Peyer's patch (tissue), 4 donors: ENCODE measurements around the gene ZNRF4. TPM values are rescaled to one million over a fixed set of nuclear protein-coding genes. Genes with fewer than 3 reads are reported as not detected.

Experiments used
- DNase-seq, 3 donors: peaks; one replicate each; pipeline ENCODE4 v3.0.0-alpha.2; 2017 to 2019
- H3K27ac ChIP-seq, 4 donors: fragments of 200-600 bp; sonication (generic); one replicate each; pipeline ENCODE4 v1.5.1; 2016 to 2019
- H3K27me3 ChIP-seq, 2 donors: fragments of 200-600 bp; sonication (generic); one replicate each; pipeline ENCODE4 v1.5.1; 2019
- H3K36me3 ChIP-seq, 3 donors: fragments of 200-600 bp; sonication (generic); one replicate each; pipeline ENCODE4 v1.5.1; 2016 to 2019
- H3K4me1 ChIP-seq, 4 donors: fragments of 200-600 bp; sonication (generic); one replicate each; pipeline ENCODE4 v1.5.1; 2016 to 2019
- H3K4me3 ChIP-seq, 4 donors: fragments of 200-600 bp; sonication (generic); 1 replicate in 3 of 4; 2 replicates in 1 of 4; pipeline ENCODE4 v1.5.1; 2016 to 2019; ENCODE audit warnings: mild to moderate bottlenecking in 1 of 4
- H3K9me3 ChIP-seq, 4 donors: fragments of 200-600 bp; sonication (generic); one replicate each; pipeline ENCODE4 v1.5.1; 2016 to 2019; ENCODE audit warnings: mild to moderate bottlenecking in 1 of 4
- CTCF ChIP-seq, 6 experiments: fragments of 450-650 bp in 4 of 6; fragments of 200-600 bp in 2 of 6; sonication (generic) in 1 of 6; IDR thresholded peaks; one replicate each; pipeline ENCODE4 v1.5.1; 2017 to 2019; ENCODE audit warnings: antibody characterized with exemption in 6 of 6, mild to moderate bottlenecking in 3 of 6, moderate library complexity in 1 of 6
- POLR2A ChIP-seq, 2 donors: fragments of 450-650 bp; IDR thresholded peaks; one replicate each; pipeline ENCODE4 v1.5.1; 2017; ENCODE audit warnings: antibody characterized with exemption in 2 of 2, mild to moderate bottlenecking in 2 of 2, moderate library complexity in 2 of 2
- total RNA-seq, 4 donors: library from RNA; depleted of rRNA; stranded (reverse); fragments of >200 nt; gene quantifications; one replicate each; pipeline ENCODE4 v1.1.0, GENCODE V29; 2016

ZNRF4 gene
- total RNA-seq, 4 donors from 2014 or later = not detected

GRCh38 chr19:5447700-5448311, 7.4 kb upstream of the ZNRF4 start:
- TF ChIP-seq POLR2A (IDR thresholded peaks at IDR 0.05) = no peak
- Histone ChIP-seq H3K9me3 (peaks cover 0 to 3% (median 0%) of the 10 kb centered on the region in 4 donors), H3K4me1 (no peaks in the 10 kb centered on the region), H3K36me3 (no peaks in the 10 kb centered on the region), H3K27me3 (no peaks in the 10 kb centered on the region), H3K27ac (no peak overlapping the region), H3K4me3 (no peak overlapping the region)
- no peak for DNase-seq

DNA sequence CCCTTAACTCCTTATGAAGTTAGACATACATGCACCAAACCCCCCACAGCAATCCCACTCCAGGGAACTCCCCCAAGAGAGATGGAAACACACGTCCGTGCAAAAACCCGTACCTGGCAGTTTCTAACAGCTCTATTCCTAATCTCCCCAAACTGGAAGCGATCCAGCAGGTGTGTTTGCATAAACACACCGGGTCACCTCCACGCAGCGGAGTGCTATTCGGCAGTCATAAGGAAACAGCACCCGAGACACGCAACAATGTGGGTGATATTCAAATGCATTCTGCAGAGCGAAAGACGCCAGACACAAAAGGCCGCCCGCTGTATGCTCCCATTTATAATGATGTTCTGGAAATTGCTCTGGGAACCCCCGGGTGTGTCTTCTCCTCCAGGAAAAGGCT, 6.8 kb upstream of the ZNRF4 start:
- Histone ChIP-seq H3K27ac (no peak overlapping the region), H3K27me3 (no peaks in the 10 kb centered on the region), H3K4me1 (no peaks in the 10 kb centered on the region), H3K9me3 (peaks cover 0 to 5% (median 0%) of the 10 kb centered on the region in 4 donors), H3K36me3 (no peaks in the 10 kb centered on the region), H3K4me3 (no peak overlapping the region)
- no peak for TF ChIP-seq POLR2A (IDR thresholded peaks at IDR 0.05)
- no peak for TF ChIP-seq CTCF (IDR thresholded peaks at IDR 0.05)
- no peak for DNase-seq

- Histone ChIP-seq H3K27ac (no peak overlapping the region), H3K4me1 (no peaks in the 10 kb centered on the region), H3K4me3 (no peak overlapping the region), H3K27me3 (no peaks in the 10 kb centered on the region), H3K36me3 (no peaks in the 10 kb centered on the region), H3K9me3 (peaks cover 0 to 11% (median 0%) of the 10 kb centered on the region in 4 donors)
- no peak for DNase-seq
- TF ChIP-seq POLR2A (IDR thresholded peaks at IDR 0.05) (no peak), CTCF (IDR thresholded peaks at IDR 0.05) (no peak)
Observed at GRCh38 chr19:5450482-5451126, 4.6 kb upstream of the ZNRF4 start.

DNA sequence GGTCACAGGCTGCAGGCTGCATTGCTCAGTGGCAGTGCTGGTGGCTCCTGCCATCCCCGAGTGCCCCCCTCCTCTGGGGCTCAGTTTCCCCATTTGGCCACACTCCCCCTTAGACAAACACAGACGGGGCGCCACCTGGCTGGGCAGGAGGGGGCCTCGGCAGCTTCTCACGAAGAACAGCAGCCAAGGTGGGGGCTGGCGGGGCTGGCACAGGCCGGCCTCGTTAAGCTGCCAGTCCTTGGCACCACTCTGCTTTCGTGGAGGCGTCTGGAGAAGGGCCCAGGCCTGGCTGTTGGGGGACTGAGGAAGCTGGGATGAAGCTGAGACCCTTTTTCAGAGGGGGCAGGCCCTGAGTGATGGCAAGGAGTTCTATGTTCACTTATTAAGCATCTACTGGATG, 3.7 kb upstream of the ZNRF4 start:
- Histone ChIP-seq H3K27ac (no peak overlapping the region), H3K36me3 (no peaks in the 10 kb centered on the region), H3K27me3 (no peaks in the 10 kb centered on the region), H3K4me3 (no peak overlapping the region), H3K9me3 (peaks cover 0 to 11% (median 0%) of the 10 kb centered on the region in 4 donors), H3K4me1 (no peaks in the 10 kb centered on the region)
- TF ChIP-seq CTCF (IDR thresholded peaks at IDR 0.05) (no peak), POLR2A (IDR thresholded peaks at IDR 0.05) (no peak)
- no peak for DNase-seq

- DNase-seq = no peak
- no peaks in the 10 kb centered on the region for H3K27me3 ChIP-seq
Observed at GRCh38 chr19:5452594-5453565, 2.3 kb upstream of the ZNRF4 start.

More at GRCh38 chr19:5452594-5453565, 2.3 kb upstream of the ZNRF4 start:
- H3K4me3 ChIP-seq = no peak overlapping the region
- no peaks in the 10 kb centered on the region for H3K36me3 ChIP-seq
- peaks cover 0 to 11% (median 0%) of the 10 kb centered on the region in 4 donors for H3K9me3 ChIP-seq
- no peak for TF ChIP-seq CTCF (IDR thresholded peaks at IDR 0.05)
- no peak for TF ChIP-seq POLR2A (IDR thresholded peaks at IDR 0.05)
- no peaks in the 10 kb centered on the region for H3K4me1 ChIP-seq
- no peak overlapping the region for H3K27ac ChIP-seq
